Caco-2 (cell line): ENCODE data around the gene LRRC4C. TPM values are rescaled to one million over a fixed set of nuclear protein-coding genes. Genes with fewer than 3 reads are reported as not detected.

Experiments
- BruUV-seq: library from RNA; stranded (reverse); fragments of 400-500 nt; replicated peaks from 2 replicates; lab custom pipeline; 2021; lab: Mats Ljungman, UMichigan
- CTCF ChIA-PET: fragments of 300-600 bp; sonication (Branson Sonifier 250); formaldehyde crosslinking; loops from one replicate; lab custom pipeline; 2022; ENCODE audit warnings: antibody characterized with exemption; lab: Charles Lee
- POLR2A ChIA-PET: fragments of 300-600 bp; sonication (Branson Sonifier 250); formaldehyde crosslinking; loops from one replicate; lab custom pipeline; 2022; ENCODE audit warnings: antibody characterized with exemption; lab: Charles Lee
- DNase-seq, 2 experiments: peaks; one replicate each; pipeline versions ENCODE4 v3.0.0 to v3.0.0-alpha.2; 2020 to 2022
- H3K27me3 ChIP-seq: replicated peaks from 2 replicates; pipeline ENCODE4 v1.6.0; 2011; ENCODE audit warnings: low read length; ENCODE audit not compliant: control insufficient read depth, insufficient read depth
- H3K36me3 ChIP-seq: 2 replicates; pipeline ENCODE4 v1.5.1; 2011; ENCODE audit warnings: low read length; ENCODE audit not compliant: control insufficient read depth, insufficient read depth
- H3K4me1 ChIP-seq: fragments of 250-450 bp; sonication (Bioruptor Pico); 2 replicates; pipeline ENCODE4 v1.5.1; 2020; ENCODE audit warnings: mild to moderate bottlenecking
- H3K4me3 ChIP-seq: 2 replicates; pipeline ENCODE4 v1.5.1; 2011; ENCODE audit warnings: low read depth, mild to moderate bottlenecking, control low read depth, low read length
- H3K9me3 ChIP-seq: fragments of 250-450 bp; sonication (Bioruptor Pico); 2 replicates; pipeline ENCODE4 v1.5.1; 2020; ENCODE audit warnings: mild to moderate bottlenecking, moderate library complexity
- H3K27ac Mint-ChIP-seq: one replicate; pipeline ENCODE4 v1.8.0; 2022; ENCODE audit warnings: mixed read lengths; ENCODE audit not compliant: unreplicated experiment
- H3K27me3 Mint-ChIP-seq: one replicate; pipeline ENCODE4 v1.8.0; 2022; ENCODE audit warnings: mixed read lengths; ENCODE audit not compliant: insufficient read depth, unreplicated experiment
- H3K36me3 Mint-ChIP-seq: one replicate; pipeline ENCODE4 v1.8.0; 2022; ENCODE audit warnings: mild to moderate bottlenecking, mixed read lengths; ENCODE audit not compliant: insufficient read depth, unreplicated experiment
- H3K4me1 Mint-ChIP-seq: one replicate; pipeline ENCODE4 v1.8.0; 2022; ENCODE audit warnings: low read depth, mixed read lengths; ENCODE audit not compliant: unreplicated experiment
- H3K4me3 Mint-ChIP-seq: one replicate; pipeline ENCODE4 v1.8.0; 2022; ENCODE audit warnings: mild to moderate bottlenecking, moderate library complexity, mixed read lengths; ENCODE audit not compliant: unreplicated experiment
- H3K9me3 Mint-ChIP-seq: one replicate; pipeline ENCODE4 v1.8.0; 2022; ENCODE audit warnings: mixed read lengths; ENCODE audit not compliant: unreplicated experiment
- intact Hi-C: fragments of 100-400 bp; cut with micrococcal nuclease; formaldehyde crosslinking; loops from one replicate; pipeline ENCODE4 v1.10.0; 2022; ENCODE audit not compliant: unreplicated experiment
- total RNA-seq: library from RNA; stranded (reverse); gene quantifications from 2 replicates; pipeline ENCODE4 v1.2.3, GENCODE V29; 2022
- TF ChIP-seq, protein P1 (sequence below), 2 experiments: fragments of 200-600 bp in 1 of 2; IDR thresholded peaks; 1 replicate in 1 of 2; 2 replicates in 1 of 2; pipeline versions ENCODE4 v1.5.1 to v1.8.0; 2011 to 2022; ENCODE audit warnings: antibody characterized with exemption in 1 of 2, control low read depth in 1 of 2, inconsistent platforms in 1 of 2, low read depth in 1 of 2, low read length in 1 of 2, mild to moderate bottlenecking in 1 of 2, moderate library complexity in 1 of 2; ENCODE audit not compliant: insufficient read depth in 1 of 2, severe bottlenecking in 1 of 2, unreplicated experiment in 1 of 2

Gene LRRC4C
- total RNA-seq, 1 experiment from 2014 or later: not detected

GRCh38 chr11:40354121-40354520 lies 1105.3 kb downstream of the LRRC4C start:
- POLR2A ChIA-PET: no interaction called here
- Mint-ChIP-seq H3K27me3 (no peaks in the 10 kb centered on the region), H3K4me1 (no peaks in the 10 kb centered on the region), H3K27ac (no peak overlapping the region), H3K4me3 (no peak overlapping the region), H3K9me3 (no peaks in the 10 kb centered on the region), H3K36me3 (no peaks in the 10 kb centered on the region)
- Histone ChIP-seq H3K4me3 (no peak overlapping the region), H3K4me1 (no peaks in the 10 kb centered on the region), H3K9me3 (no peaks in the 10 kb centered on the region), H3K27me3 (no peaks in the 10 kb centered on the region), H3K36me3 (no peaks in the 10 kb centered on the region)
- DNase-seq: no peak
- intact Hi-C loops: no loop called here
- CTCF ChIA-PET: no interaction called here
- BruUV-seq: no TSS peak
- TF ChIP-seq, protein P1, sequence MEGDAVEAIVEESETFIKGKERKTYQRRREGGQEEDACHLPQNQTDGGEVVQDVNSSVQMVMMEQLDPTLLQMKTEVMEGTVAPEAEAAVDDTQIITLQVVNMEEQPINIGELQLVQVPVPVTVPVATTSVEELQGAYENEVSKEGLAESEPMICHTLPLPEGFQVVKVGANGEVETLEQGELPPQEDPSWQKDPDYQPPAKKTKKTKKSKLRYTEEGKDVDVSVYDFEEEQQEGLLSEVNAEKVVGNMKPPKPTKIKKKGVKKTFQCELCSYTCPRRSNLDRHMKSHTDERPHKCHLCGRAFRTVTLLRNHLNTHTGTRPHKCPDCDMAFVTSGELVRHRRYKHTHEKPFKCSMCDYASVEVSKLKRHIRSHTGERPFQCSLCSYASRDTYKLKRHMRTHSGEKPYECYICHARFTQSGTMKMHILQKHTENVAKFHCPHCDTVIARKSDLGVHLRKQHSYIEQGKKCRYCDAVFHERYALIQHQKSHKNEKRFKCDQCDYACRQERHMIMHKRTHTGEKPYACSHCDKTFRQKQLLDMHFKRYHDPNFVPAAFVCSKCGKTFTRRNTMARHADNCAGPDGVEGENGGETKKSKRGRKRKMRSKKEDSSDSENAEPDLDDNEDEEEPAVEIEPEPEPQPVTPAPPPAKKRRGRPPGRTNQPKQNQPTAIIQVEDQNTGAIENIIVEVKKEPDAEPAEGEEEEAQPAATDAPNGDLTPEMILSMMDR (IDR thresholded peaks at IDR 0.05; ENCODE audit: insufficient read depth in 1 of 2, low read depth in 1 of 2, low read length in 1 of 2, severe bottlenecking in 1 of 2, unreplicated experiment in 1 of 2): no peak

DNA sequence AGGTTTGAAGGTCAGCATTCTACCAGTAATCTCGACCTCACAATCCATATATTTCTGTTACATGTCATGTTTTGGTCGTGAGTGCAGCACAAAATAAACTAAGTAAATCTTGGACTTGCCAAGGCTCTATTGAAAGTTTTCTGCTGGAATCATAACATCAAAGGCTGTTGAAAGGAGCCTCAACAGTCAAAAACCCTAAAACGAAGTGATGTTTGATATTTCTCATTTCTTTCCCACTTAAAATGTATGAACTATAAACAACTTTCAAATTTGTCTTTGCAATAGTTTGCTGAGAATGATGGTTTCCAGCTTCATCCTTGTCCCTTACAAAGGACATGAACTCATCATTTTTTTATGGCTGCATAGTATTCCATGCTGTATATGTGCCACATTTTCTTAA lies 1118.5 kb downstream of the LRRC4C start:
- no peaks in the 10 kb centered on the region for H3K27me3 ChIP-seq
- Mint-ChIP-seq H3K4me3 (no peak overlapping the region), H3K36me3 (no peaks in the 10 kb centered on the region), H3K4me1 (no peaks in the 10 kb centered on the region), H3K27ac (no peak overlapping the region), H3K27me3 (no peaks in the 10 kb centered on the region), H3K9me3 (peaks cover 10% of the 10 kb centered on the region)
- 0 out of 2 replicates have a peak, but pooled peaks cover 3% of the 10 kb centered on the region for H3K9me3 ChIP-seq
- H3K36me3 ChIP-seq: no peaks in the 10 kb centered on the region
- DNase-seq: no peak
- CTCF ChIA-PET: no interaction called here
- no TSS peak for BruUV-seq
- intact Hi-C loops: no loop called here
- no peaks in the 10 kb centered on the region for H3K4me1 ChIP-seq
- no peak overlapping the region for H3K4me3 ChIP-seq
- POLR2A ChIA-PET: no interaction called here
- TF ChIP-seq, protein P1 (IDR thresholded peaks at IDR 0.05; ENCODE audit: insufficient read depth in 1 of 2, low read depth in 1 of 2, low read length in 1 of 2, severe bottlenecking in 1 of 2, unreplicated experiment in 1 of 2): no peak

DNA sequence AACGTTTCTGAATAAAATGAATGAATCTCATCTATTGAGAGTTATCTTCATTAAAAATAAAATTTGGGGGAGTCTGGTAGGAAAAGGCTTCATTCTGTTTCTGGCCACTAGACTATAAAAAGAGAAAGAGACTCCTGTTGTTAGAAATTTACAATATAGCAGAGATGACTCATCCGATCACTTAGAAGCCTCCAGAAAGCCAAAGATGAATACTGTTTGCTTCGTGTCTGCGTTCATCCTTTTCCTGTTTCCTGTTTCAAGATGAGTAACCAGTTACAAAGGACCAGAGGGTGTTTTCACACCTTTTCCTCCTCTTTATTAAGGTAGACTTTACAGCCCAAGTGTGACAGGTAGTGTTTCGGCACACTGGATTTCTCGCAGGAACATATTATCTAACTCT lies 1120.7 kb downstream of the LRRC4C start:
- no peak overlapping the region for H3K4me3 ChIP-seq
- no peaks in the 10 kb centered on the region for H3K36me3 ChIP-seq
- Mint-ChIP-seq H3K9me3 (peaks cover 7% of the 10 kb centered on the region), H3K36me3 (no peaks in the 10 kb centered on the region), H3K27me3 (no peaks in the 10 kb centered on the region), H3K4me1 (no peaks in the 10 kb centered on the region), H3K27ac (no peak overlapping the region), H3K4me3 (no peak overlapping the region)
- CTCF ChIA-PET: no interaction called here
- TF ChIP-seq, protein P1 (IDR thresholded peaks at IDR 0.05; ENCODE audit: insufficient read depth in 1 of 2, low read depth in 1 of 2, low read length in 1 of 2, severe bottlenecking in 1 of 2, unreplicated experiment in 1 of 2): no peak
- H3K27me3 ChIP-seq: no peaks in the 10 kb centered on the region
- POLR2A ChIA-PET: no interaction called here
- DNase-seq: no peak
- H3K4me1 ChIP-seq: no peaks in the 10 kb centered on the region
- intact Hi-C loops: no loop called here
- H3K9me3 ChIP-seq: no peaks in the 10 kb centered on the region
- BruUV-seq: no TSS peak
